Measurements from ENCODE around the gene DMTF1. TPM values are rescaled to one million over a fixed set of nuclear protein-coding genes. Genes with fewer than 3 reads are reported as not detected.

Gene DMTF1
- total and polyA plus RNA-seq, 9 of the 15 experiments (the other 6 are each of a cell fraction or from before 2014, with no cell fraction given): 25.7 to 208 (median 74.7) TPM

DNA sequence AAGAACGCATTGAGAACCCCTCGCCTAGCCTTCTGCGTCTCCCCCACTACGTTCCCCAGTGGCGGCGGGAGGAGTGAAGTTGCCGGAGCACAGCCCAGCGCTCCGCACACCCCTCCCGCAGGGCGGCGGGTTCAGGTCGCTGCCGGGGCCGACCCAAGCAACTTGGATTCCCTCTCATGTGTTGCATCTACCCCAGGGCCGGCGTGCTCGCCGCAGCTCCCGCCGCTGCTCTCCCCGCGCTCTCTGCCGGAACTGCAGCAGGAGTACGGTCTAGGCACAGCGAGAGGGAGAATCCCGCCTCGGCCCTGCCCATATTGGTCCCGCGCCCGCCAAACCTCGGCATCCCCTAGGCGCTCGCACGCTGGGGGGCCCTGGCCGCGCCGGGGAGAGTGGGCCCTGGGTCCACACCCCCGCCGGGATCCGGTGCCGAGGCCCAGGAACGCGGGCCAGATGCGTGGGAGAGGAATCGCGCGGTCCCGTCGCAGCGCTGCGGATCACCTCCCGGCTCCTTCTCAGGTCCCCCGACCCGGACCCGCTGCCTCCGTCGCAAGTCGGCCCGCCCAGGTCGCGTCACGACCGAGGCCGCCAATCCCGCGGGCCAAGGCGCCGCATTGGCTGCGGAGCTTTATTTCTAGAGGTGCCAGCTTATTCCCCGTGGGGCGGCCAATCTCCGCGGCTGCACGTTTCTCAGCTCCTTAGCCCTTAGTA, 67.9 kb downstream of the DMTF1 start (continued):
- TF ChIP-seq, protein P1, sequence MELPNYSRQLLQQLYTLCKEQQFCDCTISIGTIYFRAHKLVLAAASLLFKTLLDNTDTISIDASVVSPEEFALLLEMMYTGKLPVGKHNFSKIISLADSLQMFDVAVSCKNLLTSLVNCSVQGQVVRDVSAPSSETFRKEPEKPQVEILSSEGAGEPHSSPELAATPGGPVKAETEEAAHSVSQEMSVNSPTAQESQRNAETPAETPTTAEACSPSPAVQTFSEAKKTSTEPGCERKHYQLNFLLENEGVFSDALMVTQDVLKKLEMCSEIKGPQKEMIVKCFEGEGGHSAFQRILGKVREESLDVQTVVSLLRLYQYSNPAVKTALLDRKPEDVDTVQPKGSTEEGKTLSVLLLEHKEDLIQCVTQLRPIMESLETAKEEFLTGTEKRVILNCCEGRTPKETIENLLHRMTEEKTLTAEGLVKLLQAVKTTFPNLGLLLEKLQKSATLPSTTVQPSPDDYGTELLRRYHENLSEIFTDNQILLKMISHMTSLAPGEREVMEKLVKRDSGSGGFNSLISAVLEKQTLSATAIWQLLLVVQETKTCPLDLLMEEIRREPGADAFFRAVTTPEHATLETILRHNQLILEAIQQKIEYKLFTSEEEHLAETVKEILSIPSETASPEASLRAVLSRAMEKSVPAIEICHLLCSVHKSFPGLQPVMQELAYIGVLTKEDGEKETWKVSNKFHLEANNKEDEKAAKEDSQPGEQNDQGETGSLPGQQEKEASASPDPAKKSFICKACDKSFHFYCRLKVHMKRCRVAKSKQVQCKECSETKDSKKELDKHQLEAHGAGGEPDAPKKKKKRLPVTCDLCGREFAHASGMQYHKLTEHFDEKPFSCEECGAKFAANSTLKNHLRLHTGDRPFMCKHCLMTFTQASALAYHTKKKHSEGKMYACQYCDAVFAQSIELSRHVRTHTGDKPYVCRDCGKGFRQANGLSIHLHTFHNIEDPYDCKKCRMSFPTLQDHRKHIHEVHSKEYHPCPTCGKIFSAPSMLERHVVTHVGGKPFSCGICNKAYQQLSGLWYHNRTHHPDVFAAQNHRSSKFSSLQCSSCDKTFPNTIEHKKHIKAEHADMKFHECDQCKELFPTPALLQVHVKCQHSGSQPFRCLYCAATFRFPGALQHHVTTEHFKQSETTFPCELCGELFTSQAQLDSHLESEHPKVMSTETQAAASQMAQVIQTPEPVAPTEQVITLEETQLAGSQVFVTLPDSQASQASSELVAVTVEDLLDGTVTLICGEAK (IDR thresholded peaks at IDR 0.05): 0 out of 2 replicates have a peak, but pooled peaks have one; percentile 44
- TF ChIP-seq, protein P1 (CRISPR knock-in tag; IDR thresholded peaks at IDR 0.05): no peak
- TF ChIP-seq ZBED1 (IDR thresholded peaks at IDR 0.05) (0 out of 2 replicates have a peak, but pooled peaks have one; percentile 13), MAFG (tag; conservative IDR thresholded peaks at IDR 0.05) (no peak)
- TF ChIP-seq, protein P2, sequence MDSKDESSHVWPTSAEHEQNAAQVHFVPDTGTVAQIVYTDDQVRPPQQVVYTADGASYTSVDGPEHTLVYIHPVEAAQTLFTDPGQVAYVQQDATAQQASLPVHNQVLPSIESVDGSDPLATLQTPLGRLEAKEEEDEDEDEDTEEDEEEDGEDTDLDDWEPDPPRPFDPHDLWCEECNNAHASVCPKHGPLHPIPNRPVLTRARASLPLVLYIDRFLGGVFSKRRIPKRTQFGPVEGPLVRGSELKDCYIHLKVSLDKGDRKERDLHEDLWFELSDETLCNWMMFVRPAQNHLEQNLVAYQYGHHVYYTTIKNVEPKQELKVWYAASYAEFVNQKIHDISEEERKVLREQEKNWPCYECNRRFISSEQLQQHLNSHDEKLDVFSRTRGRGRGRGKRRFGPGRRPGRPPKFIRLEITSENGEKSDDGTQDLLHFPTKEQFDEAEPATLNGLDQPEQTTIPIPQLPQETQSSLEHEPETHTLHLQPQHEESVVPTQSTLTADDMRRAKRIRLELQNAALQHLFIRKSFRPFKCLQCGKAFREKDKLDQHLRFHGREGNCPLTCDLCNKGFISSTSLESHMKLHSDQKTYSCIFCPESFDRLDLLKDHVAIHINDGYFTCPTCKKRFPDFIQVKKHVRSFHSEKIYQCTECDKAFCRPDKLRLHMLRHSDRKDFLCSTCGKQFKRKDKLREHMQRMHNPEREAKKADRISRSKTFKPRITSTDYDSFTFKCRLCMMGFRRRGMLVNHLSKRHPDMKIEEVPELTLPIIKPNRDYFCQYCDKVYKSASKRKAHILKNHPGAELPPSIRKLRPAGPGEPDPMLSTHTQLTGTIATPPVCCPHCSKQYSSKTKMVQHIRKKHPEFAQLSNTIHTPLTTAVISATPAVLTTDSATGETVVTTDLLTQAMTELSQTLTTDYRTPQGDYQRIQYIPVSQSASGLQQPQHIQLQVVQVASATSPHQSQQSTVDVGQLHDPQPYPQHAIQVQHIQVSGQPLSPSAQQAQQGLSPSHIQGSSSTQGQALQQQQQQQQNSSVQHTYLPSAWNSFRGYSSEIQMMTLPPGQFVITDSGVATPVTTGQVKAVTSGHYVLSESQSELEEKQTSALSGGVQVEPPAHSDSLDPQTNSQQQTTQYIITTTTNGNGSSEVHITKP (IDR thresholded peaks at IDR 0.05; ENCODE audit: partially characterized antibody): peak; percentile 74

Measured in K562 (cell line).